GM12874 (cell line): Measurements from ENCODE around the gene SUMO3.

ENCODE experiments used
- TF ChIP-seq, protein P1 (sequence below): IDR thresholded peaks from 2 replicates; pipeline ENCODE4 v1.5.1; 2011; ENCODE audit warnings: low read depth, mild to moderate bottlenecking, control low read depth, low read length, moderate library complexity; ENCODE audit not compliant: insufficient read depth

SUMO3 gene

DNA sequence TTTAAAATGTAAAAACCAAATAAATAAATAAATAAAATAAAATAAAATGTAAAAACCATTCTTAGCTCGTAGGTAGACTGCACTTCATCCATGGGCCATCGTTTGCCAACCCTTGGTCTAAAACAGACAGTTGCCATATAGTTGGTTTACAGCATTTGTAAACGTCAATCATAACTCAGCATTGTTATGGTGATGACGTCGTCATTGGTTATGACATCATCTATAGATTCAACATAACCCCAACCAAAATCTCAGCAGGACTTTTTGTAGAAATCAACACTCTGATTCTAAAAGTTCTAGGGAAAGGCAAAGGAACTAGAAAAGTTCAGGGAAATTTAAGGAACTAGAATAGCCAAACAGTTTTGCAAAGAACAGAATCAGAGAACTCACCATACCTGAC, 15.8 kb upstream of the SUMO3 start:
- TF ChIP-seq, protein P1, sequence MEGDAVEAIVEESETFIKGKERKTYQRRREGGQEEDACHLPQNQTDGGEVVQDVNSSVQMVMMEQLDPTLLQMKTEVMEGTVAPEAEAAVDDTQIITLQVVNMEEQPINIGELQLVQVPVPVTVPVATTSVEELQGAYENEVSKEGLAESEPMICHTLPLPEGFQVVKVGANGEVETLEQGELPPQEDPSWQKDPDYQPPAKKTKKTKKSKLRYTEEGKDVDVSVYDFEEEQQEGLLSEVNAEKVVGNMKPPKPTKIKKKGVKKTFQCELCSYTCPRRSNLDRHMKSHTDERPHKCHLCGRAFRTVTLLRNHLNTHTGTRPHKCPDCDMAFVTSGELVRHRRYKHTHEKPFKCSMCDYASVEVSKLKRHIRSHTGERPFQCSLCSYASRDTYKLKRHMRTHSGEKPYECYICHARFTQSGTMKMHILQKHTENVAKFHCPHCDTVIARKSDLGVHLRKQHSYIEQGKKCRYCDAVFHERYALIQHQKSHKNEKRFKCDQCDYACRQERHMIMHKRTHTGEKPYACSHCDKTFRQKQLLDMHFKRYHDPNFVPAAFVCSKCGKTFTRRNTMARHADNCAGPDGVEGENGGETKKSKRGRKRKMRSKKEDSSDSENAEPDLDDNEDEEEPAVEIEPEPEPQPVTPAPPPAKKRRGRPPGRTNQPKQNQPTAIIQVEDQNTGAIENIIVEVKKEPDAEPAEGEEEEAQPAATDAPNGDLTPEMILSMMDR: no peak

DNA sequence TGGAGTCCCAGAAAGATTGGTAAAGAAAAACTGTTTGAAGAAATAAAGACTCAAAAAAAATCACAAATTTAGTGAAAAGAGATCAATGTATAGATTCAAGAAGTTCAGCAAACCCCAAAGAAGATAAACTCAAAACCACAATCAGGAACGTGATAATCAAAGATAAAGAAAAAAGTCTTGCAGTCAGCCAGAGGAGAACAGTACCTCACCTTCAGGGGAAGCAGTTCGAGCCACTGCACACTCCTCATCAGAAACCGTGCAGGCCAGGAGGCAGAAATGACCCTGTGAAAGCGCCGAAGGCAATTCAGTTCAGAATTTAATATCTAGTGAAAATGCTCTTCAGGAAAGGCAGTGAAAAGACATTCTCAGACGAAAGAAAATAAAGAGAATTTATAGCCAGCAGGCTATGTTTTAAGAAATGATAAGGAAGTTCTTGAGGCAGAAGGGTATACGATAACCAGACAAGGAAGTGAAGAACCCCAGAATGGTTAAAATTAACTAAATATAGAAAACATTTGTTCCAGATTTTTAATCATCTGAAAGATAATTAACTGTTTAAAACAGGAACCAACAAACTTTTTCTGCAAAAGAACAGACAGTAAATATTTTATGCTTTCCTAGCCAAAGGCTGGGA, 13.5 kb upstream of the SUMO3 start:
- TF ChIP-seq, protein P1: no peak

DNA sequence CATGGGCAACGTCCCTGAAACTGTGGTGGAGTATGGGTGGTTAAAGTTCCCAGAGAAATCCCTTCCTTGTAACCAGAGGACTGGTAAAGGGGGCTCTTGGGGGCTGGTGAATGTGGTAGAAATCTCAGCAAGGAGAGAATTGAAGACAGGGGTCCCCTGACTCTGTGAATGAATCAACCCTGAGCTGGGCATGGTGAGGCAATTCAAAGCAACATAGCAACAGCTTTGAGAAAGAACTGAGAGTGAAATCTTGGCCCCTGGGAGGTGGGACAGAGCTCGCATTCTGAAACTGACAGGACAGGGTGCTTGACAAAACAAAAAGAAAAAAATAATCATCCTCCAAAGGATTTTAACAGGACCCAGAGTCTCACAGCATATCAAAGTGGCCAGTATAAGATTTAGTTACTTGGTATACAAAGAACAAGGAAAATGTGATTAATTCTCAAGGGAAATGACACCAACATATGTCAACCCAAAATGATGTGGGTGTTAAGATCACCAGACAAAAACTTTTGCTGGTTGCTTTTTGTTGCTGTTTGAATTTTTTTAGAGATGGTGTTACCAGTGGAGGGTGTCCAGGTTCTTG, 11.7 kb upstream of the SUMO3 start:
- TF ChIP-seq, protein P1: no peak

DNA sequence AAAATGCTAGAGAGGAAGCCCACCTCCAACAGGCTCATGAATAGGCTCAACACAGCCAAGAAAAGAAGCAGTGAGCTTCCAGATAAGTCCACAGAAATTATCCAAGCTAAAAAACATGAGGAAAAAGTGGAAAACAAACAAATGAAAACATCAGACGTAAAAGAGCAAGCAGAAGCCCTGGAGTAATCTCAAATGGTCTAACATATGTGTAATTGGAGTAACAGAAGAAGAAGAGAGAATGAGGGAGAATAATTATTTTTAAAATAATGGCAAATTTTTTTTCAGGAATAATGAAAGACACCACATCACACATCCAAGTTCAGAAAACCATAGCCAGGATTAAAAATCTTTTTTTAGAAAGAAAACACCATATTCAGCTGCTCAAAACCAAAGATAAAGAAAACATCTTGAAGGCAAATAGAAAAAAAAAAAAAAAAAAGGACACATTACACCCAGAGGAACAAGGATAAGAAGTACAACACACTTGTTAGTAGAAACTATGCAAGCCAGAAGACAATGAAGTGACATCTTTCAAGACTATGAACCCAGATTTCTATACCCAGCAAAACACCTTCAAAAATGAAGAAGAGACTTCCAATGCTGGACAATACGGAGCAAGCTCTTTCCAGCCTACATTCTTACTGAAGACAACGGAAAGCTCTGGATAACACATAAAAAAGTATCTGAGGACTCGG, 10.6 kb upstream of the SUMO3 start:
- TF ChIP-seq, protein P1: no peak

DNA sequence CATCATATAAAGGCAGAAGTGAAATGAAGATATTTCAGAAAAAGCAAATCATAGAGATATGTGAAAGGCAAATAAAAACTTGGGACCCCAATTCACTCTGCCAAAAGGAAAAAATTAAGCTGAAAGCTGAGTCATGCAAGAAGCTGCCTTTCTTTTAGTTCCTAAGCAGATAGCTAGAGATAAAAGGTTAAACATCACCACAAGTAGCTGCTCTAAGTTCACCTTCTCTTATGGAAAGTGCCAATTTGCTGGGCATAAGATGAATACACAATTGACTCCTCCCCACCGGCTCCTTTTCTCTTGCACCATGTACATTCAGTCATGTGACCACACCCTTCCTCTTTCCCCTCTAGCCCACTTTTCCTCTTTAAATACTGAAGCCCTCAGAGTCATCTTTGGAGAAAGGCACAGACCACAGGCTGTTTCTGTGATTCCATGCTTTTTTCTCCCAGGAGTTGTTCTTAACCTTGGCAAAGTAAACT, 5.4 kb upstream of the SUMO3 start:
- TF ChIP-seq, protein P1: no peak

DNA sequence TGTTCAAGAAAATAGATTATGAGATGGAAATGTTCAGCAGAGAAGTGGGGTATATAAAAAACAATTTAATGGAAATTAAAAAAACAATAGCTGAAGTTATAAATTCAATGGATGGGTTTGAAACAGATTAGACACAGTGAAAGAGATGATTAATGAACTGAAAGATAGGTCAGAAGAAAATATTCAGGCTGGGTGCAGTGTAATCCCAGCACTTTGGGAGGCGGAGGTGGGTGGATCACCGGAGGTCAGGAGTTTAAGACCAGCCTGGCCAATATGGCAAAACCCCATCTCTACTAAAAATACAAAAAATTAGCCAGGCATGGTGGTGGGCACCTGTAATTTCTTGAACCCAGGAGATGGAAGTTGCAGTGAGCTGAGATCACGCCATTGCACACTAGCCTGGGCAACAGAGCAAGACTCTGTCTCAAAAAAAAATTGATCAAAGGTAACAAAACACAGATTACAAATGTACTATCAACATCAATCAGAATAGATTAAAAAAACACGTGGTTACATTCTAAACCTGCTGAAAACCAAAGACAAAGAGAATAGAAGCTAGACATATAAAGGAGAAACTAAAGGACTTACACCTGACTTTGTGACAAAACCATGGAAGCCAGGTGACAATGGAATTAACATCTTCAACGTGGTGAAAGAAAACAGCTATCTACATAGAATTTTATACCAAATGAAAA, 4.8 kb upstream of the SUMO3 start:
- TF ChIP-seq, protein P1: no peak

DNA sequence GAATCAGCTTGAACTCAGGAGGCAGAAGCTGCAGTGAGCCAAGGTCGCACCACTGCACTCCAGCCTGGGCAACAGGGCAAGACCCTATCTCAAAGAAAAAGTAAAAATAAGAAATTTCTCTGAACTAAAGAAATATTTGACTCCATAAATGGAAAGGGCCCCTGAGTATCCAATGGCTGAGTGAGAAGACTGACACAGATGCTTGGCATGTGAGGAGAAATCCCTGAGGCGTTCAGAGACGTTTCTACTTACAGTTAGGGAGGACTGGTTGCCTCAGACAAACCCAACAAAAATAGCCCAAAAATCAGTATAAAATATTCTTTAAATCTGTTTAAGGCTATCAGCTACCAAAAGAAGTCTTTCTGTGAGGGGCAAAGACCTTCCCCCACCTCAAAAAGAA, 3.0 kb upstream of the SUMO3 start:
- TF ChIP-seq, protein P1: no peak
